K562 (cell line): ENCODE results near the gene KBTBD2.

Experiments used
- EP300 ChIP-seq: IDR thresholded peaks from 2 replicates; pipeline ENCODE4 v1.6.1; 2012; ENCODE audit warnings: low read length, improper control_type of control experiment
- HMGXB4 ChIP-seq: sonication (generic); formaldehyde crosslinking; IDR thresholded peaks from 2 replicates; pipeline ENCODE4 v1.8.1; 2023; ENCODE audit warnings: mild to moderate bottlenecking, missing genetic modification reagents
- HNRNPH1 ChIP-seq: fragments of 200-400 bp; formaldehyde crosslinking; optimal IDR thresholded peaks from 2 replicates; pipeline ENCODE3; 2017; ENCODE audit warnings: low read depth, mild to moderate bottlenecking, low read length, moderate library complexity
- KAT7 ChIP-seq: sonication (generic); formaldehyde crosslinking; IDR thresholded peaks from 2 replicates; pipeline ENCODE4 v1.8.0; 2022; ENCODE audit warnings: missing genetic modification reagents, mild to moderate bottlenecking, borderline replicate concordance
- NFE2 ChIP-seq: IDR thresholded peaks from 2 replicates; pipeline ENCODE4 v1.6.1; 2014; ENCODE audit warnings: antibody characterized with exemption, low read depth
- SNIP1 ChIP-seq: fragments of 450-650 bp; IDR thresholded peaks from 2 replicates; pipeline ENCODE4 v1.7.1; 2017; ENCODE audit warnings: low read depth, mild to moderate bottlenecking
- TAF7 ChIP-seq: fragments of 450-650 bp; IDR thresholded peaks from 2 replicates; pipeline ENCODE4 v1.6.1; 2016; ENCODE audit warnings: missing genetic modification characterization, missing compliant biosample characterization
- USF2 ChIP-seq: sonication (generic); formaldehyde crosslinking; IDR thresholded peaks from 2 replicates; pipeline ENCODE4 v1.5.0; 2020; ENCODE audit warnings: missing genetic modification reagents
- TF ChIP-seq, protein P1 (sequence below): fragments of 450-650 bp; IDR thresholded peaks from 2 replicates; pipeline ENCODE4 v1.6.1; 2016; ENCODE audit warnings: antibody characterized with exemption
- TF ChIP-seq, protein P2 (sequence below): fragments of 450-650 bp; conservative IDR thresholded peaks from 2 replicates; pipeline ENCODE4 v1.6.1; 2016; ENCODE audit warnings: missing genetic modification characterization, low read depth, mild to moderate bottlenecking, missing compliant biosample characterization, moderate library complexity

DNA sequence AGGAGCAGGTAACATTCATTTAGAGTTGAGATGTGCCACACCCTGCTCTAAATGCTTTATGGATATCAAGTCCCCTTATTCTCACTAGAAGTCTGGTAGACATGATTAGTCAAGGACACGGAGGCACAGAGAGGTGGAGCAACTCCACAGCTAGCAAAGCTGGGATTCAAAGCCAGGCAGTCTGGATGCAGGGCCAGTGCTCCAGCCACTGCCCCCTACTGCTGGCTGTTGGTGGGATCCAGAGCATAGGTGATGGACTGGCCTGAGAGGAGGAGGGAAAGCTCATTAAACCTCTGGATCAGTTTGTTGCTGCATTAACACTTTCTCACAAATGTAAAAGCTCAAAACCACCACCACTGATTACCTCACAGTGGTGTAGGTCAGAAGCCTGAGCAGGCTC lies 22.6 kb upstream of the KBTBD2 start:
- TF ChIP-seq, protein P1, sequence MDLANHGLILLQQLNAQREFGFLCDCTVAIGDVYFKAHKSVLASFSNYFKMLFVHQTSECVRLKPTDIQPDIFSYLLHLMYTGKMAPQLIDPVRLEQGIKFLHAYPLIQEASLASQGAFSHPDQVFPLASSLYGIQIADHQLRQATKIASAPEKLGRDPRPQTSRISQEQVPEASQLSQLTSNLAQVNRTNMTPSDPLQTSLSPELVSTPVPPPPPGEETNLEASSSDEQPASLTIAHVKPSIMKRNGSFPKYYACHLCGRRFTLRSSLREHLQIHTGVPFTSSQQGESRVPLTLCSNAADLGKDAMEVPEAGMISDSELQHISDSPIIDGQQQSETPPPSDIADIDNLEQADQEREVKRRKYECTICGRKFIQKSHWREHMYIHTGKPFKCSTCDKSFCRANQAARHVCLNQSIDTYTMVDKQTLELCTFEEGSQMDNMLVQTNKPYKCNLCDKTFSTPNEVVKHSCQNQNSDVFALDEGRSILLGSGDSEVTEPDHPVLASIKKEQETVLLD: no peak
- TF ChIP-seq TAF7 (tag) (no peak), SNIP1 (no peak), HMGXB4 (CRISPR knock-in tag) (no peak), EP300 (no peak), KAT7 (no peak), USF2 (no peak), HNRNPH1 (no peak), NFE2 (no peak)
- TF ChIP-seq, protein P2, sequence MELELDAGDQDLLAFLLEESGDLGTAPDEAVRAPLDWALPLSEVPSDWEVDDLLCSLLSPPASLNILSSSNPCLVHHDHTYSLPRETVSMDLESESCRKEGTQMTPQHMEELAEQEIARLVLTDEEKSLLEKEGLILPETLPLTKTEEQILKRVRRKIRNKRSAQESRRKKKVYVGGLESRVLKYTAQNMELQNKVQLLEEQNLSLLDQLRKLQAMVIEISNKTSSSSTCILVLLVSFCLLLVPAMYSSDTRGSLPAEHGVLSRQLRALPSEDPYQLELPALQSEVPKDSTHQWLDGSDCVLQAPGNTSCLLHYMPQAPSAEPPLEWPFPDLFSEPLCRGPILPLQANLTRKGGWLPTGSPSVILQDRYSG (tag): no peak
